Right lobe of liver (tissue), 4 donors: ENCODE data around the gene GABBR1.

ENCODE experiments used
- CTCF ChIP-seq, 4 donors: fragments of 200-600 bp in 3 of 4; fragments of 450-650 bp in 1 of 4; IDR thresholded peaks; one replicate each; pipeline versions ENCODE4 v1.5.1 to v1.8.0; 2016 to 2022; ENCODE audit warnings: antibody characterized with exemption in 4 of 4, mild to moderate bottlenecking in 2 of 4
- POLR2A ChIP-seq: fragments of 450-650 bp; IDR thresholded peaks from one replicate; pipeline ENCODE4 v1.6.1; 2017; ENCODE audit warnings: antibody characterized with exemption, mild to moderate bottlenecking
- donor health status: DM: no; HTN: no; CAD: no.
- donor health status: DM: no; HTN: no; CAD: no.
- donor health status: DM: no; HTN: yes; CAD: no.

- TF ChIP-seq CTCF (IDR thresholded peaks at IDR 0.05) (no peak), POLR2A (no peak)
Observed at GRCh38 chr6:29673161-29673560, 40.2 kb upstream of the GABBR1 start.
